Neural progenitor cell (in vitro differentiated cells): Measurements from ENCODE around the gene DPYD. TPM values are rescaled to one million over a fixed set of nuclear protein-coding genes. Genes with fewer than 3 reads are reported as not detected.
A peak's percentile ranks its signal among the peaks of the same experiment; 100 is the strongest.

ENCODE experiments used
- DNase-seq: peaks from one replicate; pipeline ENCODE4 v3.0.0-alpha.2; 2016; ENCODE audit warnings: low spot score
- H2AFZ ChIP-seq: fragments of 200-600 bp; sonication (generic); replicated peaks from 2 replicates; pipeline ENCODE4 v1.6.1; 2016; ENCODE audit warnings: antibody characterized with exemption
- H3F3A ChIP-seq: fragments of 200-600 bp; sonication (generic); 2 replicates; pipeline ENCODE4 v1.6.1; 2016; ENCODE audit warnings: antibody characterized with exemption, low read depth
- H3K27ac ChIP-seq: fragments of 200-600 bp; sonication (generic); 2 replicates; pipeline ENCODE4 v1.5.1; 2016; ENCODE audit warnings: mild to moderate bottlenecking
- H3K27me3 ChIP-seq: fragments of 200-600 bp; sonication (generic); 2 replicates; pipeline ENCODE4 v1.6.1; 2016; ENCODE audit warnings: mild to moderate bottlenecking, moderate library complexity
- H3K36me3 ChIP-seq: fragments of 200-600 bp; sonication (generic); 2 replicates; pipeline ENCODE4 v1.5.1; 2016
- H3K4me1 ChIP-seq: fragments of 200-600 bp; sonication (generic); 2 replicates; pipeline ENCODE4 v1.6.1; 2016; ENCODE audit warnings: mixed run types
- H3K4me2 ChIP-seq: fragments of 200-600 bp; sonication (generic); 2 replicates; pipeline ENCODE4 v1.6.1; 2016
- H3K4me3 ChIP-seq: fragments of 200-600 bp; sonication (generic); 2 replicates; pipeline ENCODE4 v1.5.1; 2016
- H3K79me2 ChIP-seq: fragments of 200-600 bp; sonication (generic); 2 replicates; pipeline ENCODE4 v1.6.1; 2016; ENCODE audit warnings: low read depth
- H3K9ac ChIP-seq: fragments of 200-600 bp; sonication (generic); 2 replicates; pipeline ENCODE4 v1.6.1; 2016
- H3K9me3 ChIP-seq: fragments of 200-600 bp; sonication (generic); 2 replicates; pipeline ENCODE4 v1.5.1; 2016; ENCODE audit warnings: low read depth
- H4K20me1 ChIP-seq: fragments of 200-600 bp; sonication (generic); 2 replicates; pipeline ENCODE4 v1.6.1; 2016; ENCODE audit warnings: low read depth
- H3K27ac Mint-ChIP-seq: 3 replicates; pipeline ENCODE4 v1.8.0; 2021; ENCODE audit warnings: mixed read lengths
- H3K27me3 Mint-ChIP-seq: 2 replicates; pipeline ENCODE4 v1.8.0; 2022; ENCODE audit warnings: low read depth, mild to moderate bottlenecking, inconsistent platforms, moderate library complexity, mixed read lengths; ENCODE audit not compliant: insufficient read depth
- H3K36me3 Mint-ChIP-seq: 3 replicates; pipeline ENCODE4 v1.8.0; 2021; ENCODE audit warnings: mixed read lengths
- H3K4me1 Mint-ChIP-seq: 3 replicates; pipeline ENCODE4 v1.8.0; 2021; ENCODE audit warnings: mixed read lengths
- H3K4me3 Mint-ChIP-seq: 3 replicates; pipeline ENCODE4 v1.8.0; 2021; ENCODE audit warnings: mild to moderate bottlenecking, moderate library complexity, mixed read lengths
- H3K9me3 Mint-ChIP-seq: 3 replicates; pipeline ENCODE4 v1.8.0; 2020; ENCODE audit warnings: mixed read lengths
- EZH2 ChIP-seq: fragments of 200-600 bp; sonication (generic); IDR thresholded peaks from 2 replicates; pipeline ENCODE4 v1.6.1; 2017; ENCODE audit warnings: antibody characterized with exemption, mild to moderate bottlenecking, moderate library complexity
- EZH2phosphoT487 ChIP-seq: fragments of 200-600 bp; sonication (generic); IDR thresholded peaks from 2 replicates; pipeline ENCODE4 v1.6.1; 2017; ENCODE audit warnings: antibody characterized with exemption
- total RNA-seq: library from RNA; depleted of rRNA; stranded (reverse); fragments of >200 nt; gene quantifications from 2 replicates; pipeline ENCODE4 v1.2.3, GENCODE V29; 2015; ENCODE audit warnings: low replicate concordance
- TF ChIP-seq, protein P1 (sequence below): fragments of 200-600 bp; sonication (generic); IDR thresholded peaks from 2 replicates; pipeline ENCODE4 v1.5.1; 2017; ENCODE audit warnings: antibody characterized with exemption, mild to moderate bottlenecking

The DPYD gene
- total RNA-seq, 1 donor from 2014 or later: 0.43 TPM

DNA sequence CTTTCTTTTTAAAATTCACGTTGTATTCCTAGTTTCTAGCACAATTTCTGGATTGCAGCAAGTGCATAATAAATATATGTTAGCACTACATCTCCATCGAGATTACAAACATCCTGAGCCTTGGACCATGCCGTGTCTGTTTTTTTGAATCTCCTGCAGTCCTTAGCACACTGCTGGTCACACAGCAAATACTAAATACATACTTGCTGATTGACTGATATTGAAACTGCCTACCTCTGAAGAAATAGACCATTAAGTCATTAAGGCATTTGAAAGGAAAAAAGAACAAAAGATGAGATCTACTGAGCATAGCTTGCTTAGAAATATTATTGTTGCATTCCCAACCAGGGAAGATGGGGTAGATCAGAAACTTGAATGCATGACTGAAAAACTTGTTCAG lies 830.1 kb downstream of the DPYD start:
- no peak for TF ChIP-seq EZH2
- no peak for TF ChIP-seq EZH2phosphoT487
- TF ChIP-seq, protein P1, sequence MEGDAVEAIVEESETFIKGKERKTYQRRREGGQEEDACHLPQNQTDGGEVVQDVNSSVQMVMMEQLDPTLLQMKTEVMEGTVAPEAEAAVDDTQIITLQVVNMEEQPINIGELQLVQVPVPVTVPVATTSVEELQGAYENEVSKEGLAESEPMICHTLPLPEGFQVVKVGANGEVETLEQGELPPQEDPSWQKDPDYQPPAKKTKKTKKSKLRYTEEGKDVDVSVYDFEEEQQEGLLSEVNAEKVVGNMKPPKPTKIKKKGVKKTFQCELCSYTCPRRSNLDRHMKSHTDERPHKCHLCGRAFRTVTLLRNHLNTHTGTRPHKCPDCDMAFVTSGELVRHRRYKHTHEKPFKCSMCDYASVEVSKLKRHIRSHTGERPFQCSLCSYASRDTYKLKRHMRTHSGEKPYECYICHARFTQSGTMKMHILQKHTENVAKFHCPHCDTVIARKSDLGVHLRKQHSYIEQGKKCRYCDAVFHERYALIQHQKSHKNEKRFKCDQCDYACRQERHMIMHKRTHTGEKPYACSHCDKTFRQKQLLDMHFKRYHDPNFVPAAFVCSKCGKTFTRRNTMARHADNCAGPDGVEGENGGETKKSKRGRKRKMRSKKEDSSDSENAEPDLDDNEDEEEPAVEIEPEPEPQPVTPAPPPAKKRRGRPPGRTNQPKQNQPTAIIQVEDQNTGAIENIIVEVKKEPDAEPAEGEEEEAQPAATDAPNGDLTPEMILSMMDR: no peak
- H3F3A ChIP-seq: no peaks in the 10 kb centered on the region
- no peak for DNase-seq
- Mint-ChIP-seq H3K27ac (no peak overlapping the region), H3K9me3 (no peaks in the 10 kb centered on the region), H3K4me1 (peaks cover 12% of the 10 kb centered on the region), H3K27me3 (no peaks in the 10 kb centered on the region), H3K4me3 (no peak overlapping the region), H3K36me3 (no peaks in the 10 kb centered on the region)
- no peak overlapping the region for H3K27ac ChIP-seq
- H3K4me1 ChIP-seq: peaks cover 16% of the 10 kb centered on the region
- H3K36me3 ChIP-seq: no peaks in the 10 kb centered on the region
- H3K4me3 ChIP-seq: no peak overlapping the region
- H4K20me1 ChIP-seq: no peaks in the 10 kb centered on the region
- H2AFZ ChIP-seq: peak overlapping the region; percentile 58
- H3K79me2 ChIP-seq: no peaks in the 10 kb centered on the region
- no peaks in the 10 kb centered on the region for H3K9me3 ChIP-seq
- H3K27me3 ChIP-seq: no peaks in the 10 kb centered on the region
- H3K4me2 ChIP-seq: no peak overlapping the region
- no peak overlapping the region for H3K9ac ChIP-seq

DNA sequence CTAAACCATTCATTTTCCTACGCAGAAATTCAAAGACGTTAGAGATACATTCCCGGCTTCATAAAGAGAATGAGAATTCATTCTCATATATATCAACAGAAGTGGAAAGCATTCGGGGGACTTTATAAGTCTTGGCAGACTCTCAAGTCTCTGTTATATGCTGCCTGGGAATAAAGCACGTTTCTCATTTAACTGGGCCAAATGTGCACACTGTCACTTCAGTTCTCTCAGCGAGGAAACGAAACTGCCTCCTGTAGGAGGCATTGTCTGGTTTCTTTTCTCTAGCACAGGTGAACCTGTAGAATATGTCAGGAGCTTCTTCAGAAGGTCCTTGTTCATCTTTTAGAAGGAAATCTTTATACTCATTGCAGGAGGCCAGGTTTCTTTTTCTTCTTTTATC lies 831.7 kb downstream of the DPYD start:
- H3F3A ChIP-seq: no peaks in the 10 kb centered on the region

DNA sequence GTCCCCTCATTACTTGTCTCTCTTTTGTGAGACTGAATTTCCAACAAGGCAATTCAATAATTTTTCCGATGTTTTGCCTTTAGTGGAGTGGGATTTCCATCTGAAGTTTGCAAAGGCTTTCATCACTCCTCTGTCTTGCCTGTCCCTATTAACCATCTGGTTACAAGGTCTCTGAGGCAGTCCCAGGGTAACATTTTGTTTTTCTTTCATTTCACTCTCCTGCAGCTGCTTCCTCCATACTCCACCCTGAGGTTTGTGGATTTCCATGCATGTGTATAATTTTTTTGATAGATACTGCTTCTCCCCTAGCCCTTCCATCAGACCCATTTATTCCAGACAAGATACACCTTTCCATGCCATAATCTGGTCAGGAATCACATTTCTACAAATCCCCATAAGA lies 832.4 kb downstream of the DPYD start:
- TF ChIP-seq, protein P1: no peak
- no peak overlapping the region for H3K4me2 ChIP-seq
- Mint-ChIP-seq H3K36me3 (no peaks in the 10 kb centered on the region), H3K4me3 (no peak overlapping the region), H3K9me3 (no peaks in the 10 kb centered on the region), H3K27ac (no peak overlapping the region), H3K27me3 (no peaks in the 10 kb centered on the region), H3K4me1 (peaks cover 12% of the 10 kb centered on the region)
- no peaks in the 10 kb centered on the region for H3K36me3 ChIP-seq
- H3K4me3 ChIP-seq: no peak overlapping the region
- H2AFZ ChIP-seq: peak overlapping the region; percentile 81
- DNase-seq: no peak
- peaks cover 7% of the 10 kb centered on the region for H3K4me1 ChIP-seq
- H3K27me3 ChIP-seq: no peaks in the 10 kb centered on the region
- H3K9ac ChIP-seq: no peak overlapping the region
- H3K9me3 ChIP-seq: no peaks in the 10 kb centered on the region
- H3F3A ChIP-seq: no peaks in the 10 kb centered on the region
- no peaks in the 10 kb centered on the region for H4K20me1 ChIP-seq
- H3K79me2 ChIP-seq: no peaks in the 10 kb centered on the region
- H3K27ac ChIP-seq: no peak overlapping the region

More for the DNA sequence above, 831.7 kb downstream of the DPYD start:
- Histone ChIP-seq H3K4me1 (peaks cover 7% of the 10 kb centered on the region), H2AFZ (no peak overlapping the region), H3K27me3 (no peaks in the 10 kb centered on the region), H3K4me3 (no peak overlapping the region), H3K36me3 (no peaks in the 10 kb centered on the region), H3K9ac (no peak overlapping the region), H4K20me1 (no peaks in the 10 kb centered on the region), H3K4me2 (no peak overlapping the region), H3K9me3 (no peaks in the 10 kb centered on the region), H3K27ac (no peak overlapping the region), H3K79me2 (no peaks in the 10 kb centered on the region)
- TF ChIP-seq, protein P1: no peak
- TF ChIP-seq EZH2 (no peak), EZH2phosphoT487 (no peak)
- H3K4me1 Mint-ChIP-seq: peaks cover 12% of the 10 kb centered on the region
- H3K9me3 Mint-ChIP-seq: no peaks in the 10 kb centered on the region
- no peaks in the 10 kb centered on the region for H3K27me3 Mint-ChIP-seq
- no peaks in the 10 kb centered on the region for H3K36me3 Mint-ChIP-seq
- no peak for DNase-seq
- no peak overlapping the region for H3K4me3 Mint-ChIP-seq
- no peak overlapping the region for H3K27ac Mint-ChIP-seq

DNA sequence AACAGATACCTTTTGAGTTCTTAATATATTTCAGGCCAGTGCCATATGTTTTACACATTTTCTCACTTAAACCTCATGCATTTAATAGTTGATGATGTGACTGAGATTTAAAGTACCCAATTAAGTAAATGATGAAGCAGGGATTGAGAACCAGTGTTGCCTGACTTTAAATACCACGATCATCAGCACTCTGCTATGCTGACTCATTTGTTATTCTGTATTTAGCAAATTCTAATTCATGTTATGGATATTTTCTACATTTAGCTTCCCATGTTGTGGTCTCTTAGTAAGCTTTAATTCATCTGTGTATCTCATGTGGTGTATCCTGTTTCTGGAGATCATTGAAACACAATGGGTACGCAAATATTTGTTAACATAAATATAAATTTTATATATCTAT lies 836.3 kb downstream of the DPYD start:
- no peaks in the 10 kb centered on the region for H3K9me3 ChIP-seq
- Mint-ChIP-seq H3K27ac (no peak overlapping the region), H3K9me3 (no peaks in the 10 kb centered on the region), H3K36me3 (no peaks in the 10 kb centered on the region), H3K4me3 (no peak overlapping the region), H3K27me3 (no peaks in the 10 kb centered on the region), H3K4me1 (peaks cover 5% of the 10 kb centered on the region)
- no peak overlapping the region for H3K4me3 ChIP-seq
- H3K36me3 ChIP-seq: no peaks in the 10 kb centered on the region
- no peaks in the 10 kb centered on the region for H4K20me1 ChIP-seq
- H3K9ac ChIP-seq: no peak overlapping the region
- no peaks in the 10 kb centered on the region for H3K27me3 ChIP-seq
- H3K4me1 ChIP-seq: peaks cover 12% of the 10 kb centered on the region
- DNase-seq: no peak
- no peak overlapping the region for H3K27ac ChIP-seq
- H3F3A ChIP-seq: no peaks in the 10 kb centered on the region
- H3K79me2 ChIP-seq: no peaks in the 10 kb centered on the region
- H2AFZ ChIP-seq: no peak overlapping the region
- TF ChIP-seq, protein P1: no peak
- TF ChIP-seq EZH2 (no peak), EZH2phosphoT487 (no peak)
- H3K4me2 ChIP-seq: no peak overlapping the region
